Fibroblast of villous mesenchyme (primary cell): ENCODE measurements around the gene POLN. TPM values are rescaled to one million over a fixed set of nuclear protein-coding genes. Genes with fewer than 3 reads are reported as not detected.
A peak's percentile ranks its signal among the peaks of the same experiment; 100 is the strongest.

ENCODE experiments used
- DNase-seq: peaks from one replicate; pipeline ENCODE4 v3.0.0-alpha.2; 2010; ENCODE audit warnings: low read depth
- H3K4me3 ChIP-seq: 2 replicates; pipeline ENCODE4 v1.5.1; 2011; ENCODE audit warnings: low read depth, mild to moderate bottlenecking, low read length
- CTCF ChIP-seq: IDR thresholded peaks from 2 replicates; pipeline ENCODE4 v1.5.1; 2012; ENCODE audit warnings: low read depth, mild to moderate bottlenecking, low read length; ENCODE audit not compliant: insufficient read depth
- total RNA-seq: library from RNA; depleted of rRNA; stranded (reverse); fragments of >200 nt; gene quantifications from 2 replicates; pipeline ENCODE4 v1.2.3, GENCODE V29; 2012

The POLN gene
- total RNA-seq, 1 donor, result 4.7 TPM

- DNase-seq, result no peak
- H3K4me3 ChIP-seq, result no peak overlapping the region
- no peak for TF ChIP-seq CTCF
These were observed 179.6 kb downstream of the POLN start for GRCh38 chr4:2062168-2062807.

- no peak for TF ChIP-seq CTCF
- H3K4me3 ChIP-seq, result no peak overlapping the region
- no peak for DNase-seq
These were observed 180.5 kb downstream of the POLN start for GRCh38 chr4:2061186-2062131.

- DNase-seq, result no peak
- no peak overlapping the region for H3K4me3 ChIP-seq
- no peak for TF ChIP-seq CTCF
These were observed 181.2 kb downstream of the POLN start for GRCh38 chr4:2060611-2061185.

GRCh38 chr4:2059726-2060602, 182.0 kb downstream of the POLN start:
- H3K4me3 ChIP-seq, result no peak overlapping the region
- no peak for TF ChIP-seq CTCF
- peak; percentile 6 for DNase-seq

GRCh38 chr4:2059046-2059725, 182.7 kb downstream of the POLN start, which contains the start of gene NAT8L:
TSS of gene NAT8L (plus strand) at chr4:2059327. CDS start at chr4:2059512, 185 bp downstream.
- peak; percentile 12 for DNase-seq
- peak within 1 kb of the TSS; percentile 46 for H3K4me3 ChIP-seq
- no peak for TF ChIP-seq CTCF
